Lung (tissue), 12 donors: Measurements from ENCODE around the gene CREG1. TPM values are rescaled to one million over a fixed set of nuclear protein-coding genes. Genes with fewer than 3 reads are reported as not detected.
A peak's percentile ranks its signal among the peaks of the same experiment; 100 is the strongest.

Experiments used
- ATAC-seq: fragments of 200-7000 bp; cut with Tn5 transposase; one replicate; pipeline ENCODE4 v1.9.1; 2020; ENCODE audit warnings: moderate number of reproducible peaks; ENCODE audit not compliant: insufficient read depth, low FRiP score
- DNase-seq, 3 donors: peaks; one replicate each; pipeline ENCODE4 v3.0.0-alpha.2; 2013 to 2017
- H3K27ac ChIP-seq, 2 donors: one replicate each; pipeline ENCODE4 v1.5.1; 2013; ENCODE audit warnings: mild to moderate bottlenecking in 2 of 2, moderate library complexity in 2 of 2, control low read depth in 1 of 2, inconsistent platforms in 1 of 2, low read depth in 1 of 2, low read length in 1 of 2
- H3K27me3 ChIP-seq, 3 donors: one replicate each; pipeline ENCODE4 v1.5.1; 2013; ENCODE audit warnings: low read length in 2 of 3; ENCODE audit not compliant: control insufficient read depth in 3 of 3, insufficient read depth in 3 of 3
- H3K36me3 ChIP-seq, 4 donors: one replicate each; pipeline ENCODE4 v1.5.1; 2013; ENCODE audit warnings: low read length in 4 of 4, mild to moderate bottlenecking in 1 of 4, moderate library complexity in 1 of 4; ENCODE audit not compliant: control insufficient read depth in 4 of 4, insufficient read depth in 4 of 4
- H3K4me1 ChIP-seq, 5 donors: one replicate each; pipeline ENCODE4 v1.5.1; 2013; ENCODE audit warnings: low read length in 5 of 5, mild to moderate bottlenecking in 2 of 5, moderate library complexity in 1 of 5; ENCODE audit not compliant: control insufficient read depth in 5 of 5, insufficient read depth in 5 of 5
- H3K4me3 ChIP-seq: one replicate; pipeline ENCODE4 v1.5.1; 2013; ENCODE audit warnings: mild to moderate bottlenecking, control low read depth, moderate library complexity
- H3K9ac ChIP-seq, 2 donors: one replicate each; pipeline ENCODE4 v1.5.1; 2013; ENCODE audit warnings: low read length in 2 of 2, control low read depth in 1 of 2; ENCODE audit not compliant: insufficient read depth in 1 of 2
- H3K9me3 ChIP-seq, 4 donors: one replicate each; pipeline ENCODE4 v1.5.1; 2013; ENCODE audit warnings: low read length in 3 of 4, mild to moderate bottlenecking in 1 of 4, moderate library complexity in 1 of 4; ENCODE audit not compliant: control insufficient read depth in 4 of 4, insufficient read depth in 3 of 4
- WGBS, 2 donors: extraction: QIAGEN DNeasy Blood & Tissue Kit; methylation state at CpG; one replicate each; pipeline ENCODE4 v1.1.7; 2013; 5-methylcytosine and 5-hydroxymethylcytosine counted together
- polyA plus RNA-seq, 2 donors: library from polyadenylated mRNA; stranded (reverse); fragments of 200-250 nt; gene quantifications; one replicate each; pipeline ENCODE4 v1.2.1, GENCODE V29; 2013
- total RNA-seq, 2 donors: library from RNA; depleted of rRNA in 1 of 2; stranded (reverse); fragments of >200 nt in 1 of 2; gene quantifications; one replicate each; pipeline ENCODE4 v1.2.1, GENCODE V29; 2014 to 2021
- TF ChIP-seq, protein P1 (sequence below): IDR thresholded peaks from 2 replicates; pipeline ENCODE4 v1.5.1; 2012; ENCODE audit warnings: mild to moderate bottlenecking; ENCODE audit errors: control extremely low read depth, extremely low read depth
- donor health status: control.
- donor health status: control.
- donor health status: Bipolar disorder and iron deficiency.
- donor health status: healthy.
- donor health status: DM: yes; HTN: yes; CAD: no.

Gene CREG1
- total and polyA plus RNA-seq, 4 donors: 93.8 to 159 (median 116) TPM

DNA sequence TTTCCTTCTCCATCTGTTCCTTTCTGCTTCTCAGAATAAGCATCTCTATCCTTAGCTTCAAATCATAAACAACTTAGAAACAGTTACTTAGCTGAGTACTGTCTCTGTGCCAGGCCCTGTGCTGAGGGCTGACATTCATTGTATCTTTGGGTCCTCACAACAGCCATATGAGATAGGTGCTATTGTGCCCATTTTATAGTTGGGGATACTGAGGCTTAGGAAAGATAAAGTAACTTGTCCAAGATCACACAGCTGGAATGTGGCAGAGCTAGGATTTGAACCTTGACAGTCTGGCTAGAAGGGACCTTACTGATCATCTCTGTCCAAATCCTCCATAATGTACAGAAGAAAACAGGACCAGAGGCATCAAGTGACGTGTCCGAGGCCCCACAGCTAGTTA is 60.2 kb downstream of the CREG1 start:
- Histone ChIP-seq H3K27ac (no peak overlapping the region), H3K4me3 (no peak overlapping the region), H3K4me1 (peaks cover 0 to 12% (median 2%) of the 10 kb centered on the region in 5 donors), H3K9ac (no peak overlapping the region), H3K9me3 (no peaks in the 10 kb centered on the region), H3K27me3 (peaks cover 0 to 15% (median 0%) of the 10 kb centered on the region in 3 donors), H3K36me3 (no peaks in the 10 kb centered on the region)
- TF ChIP-seq, protein P1, sequence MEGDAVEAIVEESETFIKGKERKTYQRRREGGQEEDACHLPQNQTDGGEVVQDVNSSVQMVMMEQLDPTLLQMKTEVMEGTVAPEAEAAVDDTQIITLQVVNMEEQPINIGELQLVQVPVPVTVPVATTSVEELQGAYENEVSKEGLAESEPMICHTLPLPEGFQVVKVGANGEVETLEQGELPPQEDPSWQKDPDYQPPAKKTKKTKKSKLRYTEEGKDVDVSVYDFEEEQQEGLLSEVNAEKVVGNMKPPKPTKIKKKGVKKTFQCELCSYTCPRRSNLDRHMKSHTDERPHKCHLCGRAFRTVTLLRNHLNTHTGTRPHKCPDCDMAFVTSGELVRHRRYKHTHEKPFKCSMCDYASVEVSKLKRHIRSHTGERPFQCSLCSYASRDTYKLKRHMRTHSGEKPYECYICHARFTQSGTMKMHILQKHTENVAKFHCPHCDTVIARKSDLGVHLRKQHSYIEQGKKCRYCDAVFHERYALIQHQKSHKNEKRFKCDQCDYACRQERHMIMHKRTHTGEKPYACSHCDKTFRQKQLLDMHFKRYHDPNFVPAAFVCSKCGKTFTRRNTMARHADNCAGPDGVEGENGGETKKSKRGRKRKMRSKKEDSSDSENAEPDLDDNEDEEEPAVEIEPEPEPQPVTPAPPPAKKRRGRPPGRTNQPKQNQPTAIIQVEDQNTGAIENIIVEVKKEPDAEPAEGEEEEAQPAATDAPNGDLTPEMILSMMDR: no peak
- DNase-seq: no peak
- 94 to 95% methylated on average over 2 of the region's 2 CpGs for WGBS, 2 donors
- no peak for ATAC-seq

DNA sequence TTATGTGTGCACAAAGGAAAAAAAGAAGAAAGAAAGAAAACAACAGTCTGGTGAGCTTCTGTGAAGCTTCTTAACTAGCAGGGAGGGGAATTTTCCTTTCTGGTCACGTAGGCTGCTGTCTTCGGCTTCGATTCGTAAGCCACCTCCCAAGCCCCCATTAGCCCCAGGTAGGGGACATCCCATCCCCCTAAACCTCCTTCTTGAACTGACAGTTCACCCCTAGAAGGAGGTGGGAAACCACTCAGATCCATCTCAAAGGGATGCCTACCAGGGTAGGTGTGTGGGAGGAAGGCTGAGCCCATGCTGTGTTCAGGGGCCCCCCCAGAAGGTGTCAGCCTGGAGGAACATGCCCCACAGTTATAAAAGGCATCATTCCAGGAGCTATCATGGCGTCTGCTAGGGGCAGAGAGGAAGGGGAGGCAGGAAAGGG is 61.1 kb downstream of the CREG1 start:
- Histone ChIP-seq H3K27ac (no peak overlapping the region), H3K9ac (no peak overlapping the region), H3K27me3 (peaks cover 0 to 15% (median 0%) of the 10 kb centered on the region in 3 donors), H3K4me1 (peaks cover 0 to 12% (median 2%) of the 10 kb centered on the region in 5 donors), H3K4me3 (no peak overlapping the region), H3K9me3 (no peaks in the 10 kb centered on the region), H3K36me3 (no peaks in the 10 kb centered on the region)
- ATAC-seq (no peak), DNase-seq (no peak)
- 49 to 72% methylated on average over 5 of the region's 5 CpGs for WGBS, 2 donors
- TF ChIP-seq, protein P1: no peak

DNA sequence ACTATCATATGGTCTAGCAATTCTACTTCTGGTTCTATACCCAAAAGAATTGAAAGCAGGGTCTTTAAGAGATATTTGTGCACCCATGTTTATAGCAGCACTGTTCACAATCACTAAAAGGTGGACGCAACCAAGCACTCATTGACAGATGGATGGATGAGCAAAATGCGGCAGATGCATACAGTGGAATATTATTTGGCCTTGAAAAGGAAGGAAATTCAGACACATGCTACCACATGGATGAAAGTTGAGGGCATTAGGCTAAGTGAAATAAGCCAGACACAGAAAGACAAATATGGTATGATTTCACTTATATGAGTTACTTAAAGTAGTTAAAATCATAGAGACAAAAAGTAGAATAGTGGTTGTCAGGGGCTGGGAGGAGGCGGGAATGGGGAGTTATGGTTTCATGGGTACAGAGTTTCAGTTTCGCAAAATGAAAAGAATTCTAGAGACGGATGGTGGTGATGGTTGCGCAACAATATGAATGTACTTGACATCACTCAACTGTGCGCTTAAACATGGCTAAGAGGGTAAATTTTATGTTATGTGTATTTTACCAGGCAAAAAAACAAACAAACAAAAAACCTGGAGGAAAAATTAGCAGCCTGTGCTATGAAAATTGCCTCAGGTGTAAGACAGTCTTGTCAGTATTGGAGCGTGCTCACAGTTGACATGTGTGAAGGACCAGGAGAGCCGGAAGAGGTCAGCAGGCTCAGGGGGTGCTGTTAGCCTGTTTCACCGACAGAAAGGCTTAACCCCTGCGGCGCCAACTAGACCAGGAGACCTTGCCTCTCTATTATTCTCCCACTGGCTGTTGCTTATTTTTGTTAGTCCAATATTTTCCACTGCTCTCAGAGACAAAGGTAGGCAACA is 61.7 kb downstream of the CREG1 start:
- 48 to 61% methylated on average over 12 of the region's 12 CpGs for WGBS, 2 donors
- Histone ChIP-seq H3K9me3 (no peaks in the 10 kb centered on the region), H3K36me3 (no peaks in the 10 kb centered on the region), H3K27ac (no peak overlapping the region), H3K9ac (no peak overlapping the region), H3K27me3 (peaks cover 0 to 12% (median 0%) of the 10 kb centered on the region in 3 donors), H3K4me1 (peaks cover 0 to 12% (median 2%) of the 10 kb centered on the region in 5 donors), H3K4me3 (no peak overlapping the region)
- ATAC-seq (no peak), DNase-seq (peak in 2 of 3 donors; percentile 23 to 53)
- TF ChIP-seq, protein P1: no peak

Other genes with a start within 250 kb of the CREG1 start
- 1 to 10 TPM; 3.4 to 4.1 TPM for gene CD247, start 35.2 kb downstream of the CREG1 start, total RNA-seq
- 1 to 10 TPM; 3.5 to 5.9 TPM for gene CD247, start 35.2 kb downstream of the CREG1 start, polyA plus RNA-seq
- 10 to 100 TPM; 22.7 to 29.4 TPM for gene RCSD1, start 76.5 kb upstream of the CREG1 start, total RNA-seq
- 10 to 100 TPM in 1 of 2 donors, 1 to 10 TPM in 1; 7.6 to 25.0 TPM for gene RCSD1, start 76.5 kb upstream of the CREG1 start, polyA plus RNA-seq
- gene MPZL1, start 168.2 kb upstream of the CREG1 start, total RNA-seq: 100 to 1,000 TPM in 1 of 2 donors, 10 to 100 TPM in 1; 89.9 to 116 TPM
- 10 to 100 TPM; 25.3 to 64.1 TPM for gene MPZL1, start 168.2 kb upstream of the CREG1 start, polyA plus RNA-seq